H9 (cell line): ENCODE data around the gene SH3BGRL3. TPM values are rescaled to one million over a fixed set of nuclear protein-coding genes. Genes with fewer than 3 reads are reported as not detected.

ENCODE experiments used
- DNase-seq: peaks from one replicate; pipeline ENCODE4 v3.0.0-alpha.2; 2017
- H2AFZ ChIP-seq: one replicate; pipeline ENCODE4 v1.6.1; 2013; ENCODE audit warnings: mild to moderate bottlenecking, low read length, control low read depth, moderate library complexity
- H2AK5ac ChIP-seq: 2 replicates; pipeline ENCODE4 v1.6.1; 2013; ENCODE audit warnings: low read length, control low read depth, mixed read lengths; ENCODE audit not compliant: insufficient read length
- H2BK120ac ChIP-seq: one replicate; pipeline ENCODE4 v1.6.1; 2013; ENCODE audit warnings: low read depth, mild to moderate bottlenecking, low read length, control low read depth, inconsistent platforms; ENCODE audit not compliant: poor library complexity, severe bottlenecking
- H2BK12ac ChIP-seq: 2 replicates; pipeline ENCODE4 v1.6.1; 2013; ENCODE audit warnings: low read length, control low read depth, mixed read lengths, low read depth; ENCODE audit not compliant: insufficient read length
- H2BK15ac ChIP-seq: 2 replicates; pipeline ENCODE4 v1.6.1; 2013; ENCODE audit warnings: low read depth, low read length, control low read depth
- H2BK20ac ChIP-seq: one replicate; pipeline ENCODE4 v1.6.1; 2013; ENCODE audit warnings: low read depth, mild to moderate bottlenecking, low read length, control low read depth, inconsistent platforms; ENCODE audit not compliant: poor library complexity, severe bottlenecking
- H2BK5ac ChIP-seq: 2 replicates; pipeline ENCODE4 v1.6.1; 2013; ENCODE audit warnings: low read length, control low read depth, mixed read lengths; ENCODE audit not compliant: insufficient read length
- H3K14ac ChIP-seq: 2 replicates; pipeline ENCODE4 v1.6.1; 2013; ENCODE audit warnings: low read length, control low read depth; ENCODE audit not compliant: insufficient read depth
- H3K18ac ChIP-seq: 2 replicates; pipeline ENCODE4 v1.6.1; 2013; ENCODE audit warnings: low read depth, mild to moderate bottlenecking, mixed read lengths, low read length, control low read depth; ENCODE audit not compliant: insufficient read length
- H3K23ac ChIP-seq: 2 replicates; pipeline ENCODE4 v1.6.1; 2013; ENCODE audit warnings: low read length, control low read depth, mixed read lengths, low read depth; ENCODE audit not compliant: insufficient read length
- H3K23me2 ChIP-seq: 2 replicates; pipeline ENCODE4 v1.6.1; 2013; ENCODE audit warnings: low read depth, mild to moderate bottlenecking, mixed read lengths, low read length, control low read depth; ENCODE audit not compliant: insufficient read length, poor library complexity, severe bottlenecking
- H3K27ac ChIP-seq: 2 replicates; pipeline ENCODE4 v1.5.1; 2013; ENCODE audit warnings: low read length, control low read depth, mixed read lengths, low read depth; ENCODE audit not compliant: insufficient read length
- H3K27me3 ChIP-seq: 2 replicates; pipeline ENCODE4 v1.6.1; 2013; ENCODE audit warnings: low read length, control low read depth, inconsistent platforms; ENCODE audit not compliant: insufficient read depth
- H3K4ac ChIP-seq: 2 replicates; pipeline ENCODE4 v1.6.1; 2013; ENCODE audit warnings: low read depth, mild to moderate bottlenecking, control low read depth, inconsistent platforms, low read length, moderate library complexity
- H3K4me1 ChIP-seq: 2 replicates; pipeline ENCODE4 v1.6.1; 2013; ENCODE audit warnings: low read length, control low read depth, inconsistent platforms; ENCODE audit not compliant: insufficient read depth
- H3K4me2 ChIP-seq: 2 replicates; pipeline ENCODE4 v1.6.1; 2013; ENCODE audit warnings: low read length, control low read depth, mixed read lengths; ENCODE audit not compliant: insufficient read length, insufficient read depth
- H3K56ac ChIP-seq: 2 replicates; pipeline ENCODE4 v1.6.1; 2013; ENCODE audit warnings: low read depth, mild to moderate bottlenecking, mixed read lengths, low read length, control low read depth; ENCODE audit not compliant: insufficient read length
- H3K79me1 ChIP-seq: 2 replicates; pipeline ENCODE4 v1.6.1; 2013; ENCODE audit warnings: low read depth, mild to moderate bottlenecking, moderate library complexity, low read length, control low read depth, inconsistent platforms; ENCODE audit not compliant: insufficient read depth, poor library complexity, severe bottlenecking
- H3K79me2 ChIP-seq: 2 replicates; pipeline ENCODE4 v1.6.1; 2013; ENCODE audit warnings: low read length, control low read depth, inconsistent platforms; ENCODE audit not compliant: insufficient read depth
- H3K9ac ChIP-seq: 2 replicates; pipeline ENCODE4 v1.6.1; 2013; ENCODE audit warnings: low read length, control low read depth, mixed read lengths; ENCODE audit not compliant: insufficient read length; ENCODE audit errors: extremely low read depth
- H3K9me3 ChIP-seq: one replicate; pipeline ENCODE4 v1.6.1; 2013; ENCODE audit warnings: low read depth, low read length, inconsistent platforms; ENCODE audit not compliant: control insufficient read depth
- H3T11ph ChIP-seq: one replicate; pipeline ENCODE4 v1.6.1; 2013; ENCODE audit warnings: mild to moderate bottlenecking, low read length, control low read depth, inconsistent platforms
- H4K20me1 ChIP-seq: one replicate; pipeline ENCODE4 v1.6.1; 2013; ENCODE audit not compliant: control insufficient read depth, insufficient read length, insufficient read depth
- H4K5ac ChIP-seq: 2 replicates; pipeline ENCODE4 v1.6.1; 2013; ENCODE audit warnings: low read depth, mild to moderate bottlenecking, mixed read lengths, low read length, control low read depth; ENCODE audit not compliant: insufficient read length
- H4K8ac ChIP-seq: replicated peaks from 2 replicates; pipeline ENCODE4 v1.6.1; 2013; ENCODE audit warnings: low read length, control low read depth, mixed read lengths, low read depth; ENCODE audit not compliant: insufficient read length
- H4K91ac ChIP-seq: 2 replicates; pipeline ENCODE4 v1.6.1; 2013; ENCODE audit warnings: low read depth, mild to moderate bottlenecking, moderate library complexity, mixed read lengths, low read length, control low read depth; ENCODE audit not compliant: insufficient read length
- H3K27ac Mint-ChIP-seq, 3 experiments: 2 replicates in 2 of 3; 3 replicates in 1 of 3; pipeline ENCODE4 v1.8.0; 2020 to 2021; ENCODE audit warnings: mixed read lengths in 3 of 3, mild to moderate bottlenecking in 1 of 3, moderate library complexity in 1 of 3
- H3K27me3 Mint-ChIP-seq: 2 replicates; pipeline ENCODE4 v1.8.0; 2021; ENCODE audit warnings: low read depth, mild to moderate bottlenecking, moderate library complexity, mixed read lengths
- H3K36me3 Mint-ChIP-seq, 3 experiments: 2 replicates in 2 of 3; 3 replicates in 1 of 3; pipeline ENCODE4 v1.8.0; 2020 to 2021; ENCODE audit warnings: low read depth in 3 of 3, mixed read lengths in 3 of 3; ENCODE audit not compliant: insufficient read depth in 1 of 3
- H3K4me1 Mint-ChIP-seq, 2 experiments: 2 replicates each; pipeline ENCODE4 v1.8.0; 2020; ENCODE audit warnings: mixed read lengths in 2 of 2
- H3K4me3 Mint-ChIP-seq, 2 experiments: 2 replicates in 1 of 2; 3 replicates in 1 of 2; pipeline ENCODE4 v1.8.0; 2020 to 2021; ENCODE audit warnings: mild to moderate bottlenecking in 2 of 2, mixed read lengths in 2 of 2, moderate library complexity in 1 of 2
- H3K9me3 Mint-ChIP-seq, 2 experiments: 2 replicates in 1 of 2; 3 replicates in 1 of 2; pipeline ENCODE4 v1.8.0; 2020; ENCODE audit warnings: mild to moderate bottlenecking in 2 of 2, mixed read lengths in 2 of 2, moderate library complexity in 1 of 2
- WGBS: extraction: QIAGEN DNeasy Blood & Tissue Kit; methylation state at CpG from one replicate; pipeline ENCODE4 v1.1.7; 2013; ENCODE audit warnings: missing lambda C conversion rate, low lambda C conversion rate, mixed read lengths; ENCODE audit not compliant: insufficient read length; ENCODE audit errors: extremely low coverage; 5-methylcytosine and 5-hydroxymethylcytosine counted together
- total RNA-seq: library from RNA; stranded (reverse); gene quantifications from 2 replicates; pipeline ENCODE4 v1.2.1, GENCODE V29; 2021
- TF ChIP-seq, protein P1 (sequence below): fragments of 200-600 bp; sonication (generic); conservative IDR thresholded peaks from 3 replicates; pipeline ENCODE4 v1.8.0; 2021; ENCODE audit warnings: antibody characterized with exemption, mild to moderate bottlenecking

The SH3BGRL3 gene
- total RNA-seq, 1 experiment from 2014 or later, result 86.3 TPM

DNA sequence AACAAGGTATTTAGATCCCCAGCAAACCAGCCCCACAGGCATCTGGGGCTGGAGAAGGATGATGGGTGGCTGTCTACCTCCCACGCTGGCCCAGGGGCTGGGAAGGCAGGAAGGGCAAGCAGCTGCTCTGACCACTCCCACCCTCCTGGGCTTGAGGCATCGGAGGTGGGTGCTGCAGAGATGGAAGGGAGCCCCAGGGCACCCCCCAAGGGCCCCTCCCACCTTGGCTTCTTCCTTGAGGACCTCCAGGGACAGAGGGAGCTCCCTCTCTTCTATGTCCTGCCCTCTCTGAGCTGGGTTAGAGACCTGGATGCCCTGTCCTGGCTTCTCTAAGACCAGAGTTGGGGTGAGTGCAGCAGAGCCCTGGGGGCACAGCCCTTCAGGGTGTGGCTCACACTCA is 41.0 kb downstream of the SH3BGRL3 start:
- Mint-ChIP-seq H3K4me3 (no peak overlapping the region), H3K27ac (no peak overlapping the region), H3K27me3 (no peaks in the 10 kb centered on the region), H3K36me3 (peaks cover 16 to 46% (median 32%) of the 10 kb centered on the region in 3 experiments; a peak in 6 of 7 replicates), H3K4me1 (peaks cover 29 to 40% of the 10 kb centered on the region in 2 experiments), H3K9me3 (no peaks in the 10 kb centered on the region)
- no peak overlapping the region for H2BK20ac ChIP-seq
- no peak overlapping the region for H4K5ac ChIP-seq
- H4K8ac ChIP-seq, result no peak overlapping the region
- H3K9me3 ChIP-seq, result no peaks in the 10 kb centered on the region
- no peaks in the 10 kb centered on the region for H4K20me1 ChIP-seq
- H2BK12ac ChIP-seq, result no peak overlapping the region
- no peak overlapping the region for H3T11ph ChIP-seq
- H3K14ac ChIP-seq, result no peak overlapping the region
- H3K23me2 ChIP-seq, result no peaks in the 10 kb centered on the region
- H3K4me1 ChIP-seq, result no peaks in the 10 kb centered on the region
- no peak overlapping the region for H3K4ac ChIP-seq
- H3K4me2 ChIP-seq, result no peak overlapping the region
- no peak overlapping the region for H2BK5ac ChIP-seq
- no peak overlapping the region for H2AFZ ChIP-seq
- WGBS, result no CpG with 5 or more reads among the region's 2 CpGs
- no peak overlapping the region for H2AK5ac ChIP-seq
- H3K27me3 ChIP-seq, result no peaks in the 10 kb centered on the region
- no peak overlapping the region for H2BK120ac ChIP-seq
- no peak overlapping the region for H3K56ac ChIP-seq
- H3K18ac ChIP-seq, result no peak overlapping the region
- DNase-seq, result no peak
- no peak overlapping the region for H4K91ac ChIP-seq
- H3K79me2 ChIP-seq, result no peaks in the 10 kb centered on the region
- H3K9ac ChIP-seq, result no peak overlapping the region
- TF ChIP-seq, protein P1, sequence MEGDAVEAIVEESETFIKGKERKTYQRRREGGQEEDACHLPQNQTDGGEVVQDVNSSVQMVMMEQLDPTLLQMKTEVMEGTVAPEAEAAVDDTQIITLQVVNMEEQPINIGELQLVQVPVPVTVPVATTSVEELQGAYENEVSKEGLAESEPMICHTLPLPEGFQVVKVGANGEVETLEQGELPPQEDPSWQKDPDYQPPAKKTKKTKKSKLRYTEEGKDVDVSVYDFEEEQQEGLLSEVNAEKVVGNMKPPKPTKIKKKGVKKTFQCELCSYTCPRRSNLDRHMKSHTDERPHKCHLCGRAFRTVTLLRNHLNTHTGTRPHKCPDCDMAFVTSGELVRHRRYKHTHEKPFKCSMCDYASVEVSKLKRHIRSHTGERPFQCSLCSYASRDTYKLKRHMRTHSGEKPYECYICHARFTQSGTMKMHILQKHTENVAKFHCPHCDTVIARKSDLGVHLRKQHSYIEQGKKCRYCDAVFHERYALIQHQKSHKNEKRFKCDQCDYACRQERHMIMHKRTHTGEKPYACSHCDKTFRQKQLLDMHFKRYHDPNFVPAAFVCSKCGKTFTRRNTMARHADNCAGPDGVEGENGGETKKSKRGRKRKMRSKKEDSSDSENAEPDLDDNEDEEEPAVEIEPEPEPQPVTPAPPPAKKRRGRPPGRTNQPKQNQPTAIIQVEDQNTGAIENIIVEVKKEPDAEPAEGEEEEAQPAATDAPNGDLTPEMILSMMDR, result no peak
- H3K79me1 ChIP-seq, result no peaks in the 10 kb centered on the region
- H2BK15ac ChIP-seq, result no peak overlapping the region
- H3K23ac ChIP-seq, result no peak overlapping the region
- H3K27ac ChIP-seq, result no peak overlapping the region
